HG02642 (cell line): ENCODE measurements around the gene TRMT44.

ENCODE experiments used
- ATAC-seq: cut with Tn5 transposase; IDR thresholded peaks from one replicate; pipeline ENCODE4 v1.9.1; 2021; ENCODE audit warnings: mild to moderate bottlenecking; ENCODE audit not compliant: unreplicated experiment, poor library complexity

The TRMT44 gene

DNA sequence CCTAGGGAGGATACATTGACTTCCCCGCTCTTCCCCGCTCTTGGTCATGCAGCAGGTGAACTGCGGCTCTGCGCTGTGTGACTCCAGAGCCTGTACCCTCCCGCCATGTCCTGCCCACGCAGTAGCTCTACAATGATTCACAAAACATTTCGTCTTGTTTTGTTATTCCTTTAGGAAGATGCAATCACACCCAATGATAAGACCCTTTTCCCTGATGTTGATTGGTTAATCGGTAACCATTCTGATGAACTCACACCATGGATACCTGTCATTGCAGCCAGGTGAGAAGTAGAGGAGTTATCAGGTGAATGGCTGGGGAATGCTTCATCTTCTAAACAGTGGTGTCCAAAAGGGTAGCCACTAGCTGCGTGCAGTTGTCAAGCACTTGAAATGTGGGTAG lies 23.2 kb downstream of the TRMT44 start:
- no peak for ATAC-seq

DNA sequence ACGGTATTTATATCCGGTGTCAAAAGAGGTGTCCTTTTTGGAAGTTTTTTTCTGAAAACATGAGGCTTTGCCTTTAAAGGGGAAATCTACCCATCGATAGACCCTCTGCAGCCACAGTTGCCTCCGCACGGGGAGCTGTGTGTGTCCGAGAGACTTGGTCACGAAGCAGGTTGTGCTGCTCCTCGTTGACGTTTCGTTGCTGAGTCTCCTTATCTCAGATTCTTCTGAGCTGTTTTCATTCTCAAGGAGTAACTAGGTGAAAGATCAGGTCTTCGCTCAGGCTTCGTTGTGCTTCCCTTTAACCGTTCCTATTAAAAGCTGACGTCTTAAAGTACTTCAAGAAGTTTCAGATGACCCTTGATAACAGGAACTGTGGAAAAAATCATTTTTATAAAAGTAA lies 23.8 kb downstream of the TRMT44 start:
- no peak for ATAC-seq

DNA sequence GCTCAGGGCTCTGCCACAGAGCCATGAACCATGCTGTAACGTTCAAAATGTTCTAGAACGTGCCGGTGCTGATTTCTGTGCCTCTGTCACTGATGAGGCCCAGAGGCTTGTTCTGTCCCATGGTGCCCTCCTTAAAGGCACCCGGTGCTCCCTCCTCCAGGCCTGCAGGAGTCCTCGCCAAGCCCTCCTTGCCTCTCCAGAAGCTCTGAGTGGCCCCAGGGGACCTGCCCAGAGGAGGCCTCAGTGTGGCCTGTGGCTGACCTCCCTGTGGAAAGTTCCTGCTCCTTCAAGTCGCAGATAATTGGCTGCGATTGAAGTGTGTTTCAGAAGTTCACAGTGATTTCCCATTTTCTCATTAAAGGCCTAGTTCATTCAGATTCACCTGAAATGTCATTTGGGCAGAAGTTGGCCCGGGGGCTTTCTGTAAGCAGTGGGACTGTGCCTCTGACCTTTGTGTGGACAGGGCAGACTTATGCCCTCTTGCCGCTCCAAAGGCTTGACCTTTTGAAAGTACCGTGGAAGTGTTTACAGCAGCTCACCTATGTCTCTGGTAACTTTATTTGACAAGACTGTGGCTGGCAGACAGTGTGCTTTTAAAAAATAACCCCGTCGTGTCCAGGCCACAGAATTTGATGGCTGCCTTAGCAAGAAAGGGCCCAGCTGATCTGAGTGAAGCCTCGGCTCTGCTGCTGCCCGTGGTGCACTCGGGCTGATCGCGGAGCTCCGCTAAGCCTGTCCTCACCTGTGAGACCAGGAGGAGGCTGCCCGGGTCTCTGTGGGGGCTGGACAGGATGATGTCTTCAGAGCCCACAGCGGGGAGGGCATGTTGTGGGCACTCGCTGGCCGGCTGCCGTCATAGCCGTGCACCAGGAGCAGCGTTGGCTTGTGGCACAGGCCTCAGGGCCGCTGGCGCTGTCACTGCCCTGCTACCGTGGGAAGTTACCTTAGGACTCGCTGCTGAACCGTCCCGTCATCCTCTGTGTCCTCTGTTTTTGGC lies 25.3 kb downstream of the TRMT44 start:
- no peak for ATAC-seq

DNA sequence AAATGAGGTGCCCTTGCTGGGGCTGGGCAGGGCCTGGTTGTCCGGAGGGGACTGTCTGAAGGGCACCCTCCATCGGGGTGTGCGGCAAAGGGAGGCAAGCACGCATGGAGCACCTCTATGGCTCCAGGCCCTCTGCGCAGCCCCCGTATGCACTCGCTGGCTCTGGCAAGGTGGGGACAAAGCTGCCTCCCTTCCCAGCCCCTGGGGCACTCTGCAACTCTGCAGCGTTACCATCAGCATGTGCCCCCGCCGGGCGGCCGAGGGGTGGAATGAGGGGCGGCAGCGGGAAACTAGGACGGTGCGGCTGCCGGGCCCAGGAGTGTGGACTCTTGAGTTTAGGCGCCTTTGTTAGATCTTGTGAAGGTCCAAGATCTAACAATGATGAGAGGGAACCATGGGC lies 26.4 kb downstream of the TRMT44 start:
- ATAC-seq = no peak

DNA sequence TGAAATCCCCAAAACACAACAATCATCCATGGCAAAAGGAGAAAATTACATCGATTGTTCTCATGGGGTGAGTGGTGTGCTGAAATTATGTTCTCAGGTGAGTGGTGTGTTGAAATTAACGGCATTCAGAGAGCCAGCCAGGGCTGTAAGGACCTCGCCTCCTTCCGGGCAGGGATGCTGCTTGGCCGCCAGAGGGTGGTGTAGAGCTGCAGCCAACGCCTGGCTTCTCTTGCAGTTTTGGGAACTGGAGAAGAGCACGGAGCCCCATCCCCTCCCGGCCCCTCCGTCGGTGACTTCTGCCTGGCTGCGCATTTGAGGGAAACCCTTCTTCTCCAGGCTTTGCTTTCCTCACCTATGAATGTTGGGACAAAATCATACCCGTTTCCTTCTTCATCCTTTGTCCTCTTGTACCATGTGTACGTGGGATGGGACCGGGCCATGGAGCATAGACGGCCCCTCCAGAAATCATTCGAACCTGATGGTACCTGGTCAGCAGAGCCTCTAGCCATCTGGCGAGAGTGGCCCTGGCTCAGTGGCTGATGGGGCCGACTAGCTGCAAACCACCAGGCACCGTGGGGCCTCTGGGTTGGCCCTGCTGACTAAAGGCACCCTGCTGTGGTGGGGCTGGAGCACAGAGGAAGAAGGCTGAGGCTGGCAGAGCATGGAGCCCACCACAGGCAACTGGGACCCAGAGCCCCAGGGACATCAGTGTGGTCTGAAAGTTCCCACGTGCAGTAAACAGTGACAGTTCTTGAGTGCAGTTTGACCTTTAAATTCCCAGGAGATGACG lies 28.4 kb downstream of the TRMT44 start:
- peak; percentile 71 for ATAC-seq

DNA sequence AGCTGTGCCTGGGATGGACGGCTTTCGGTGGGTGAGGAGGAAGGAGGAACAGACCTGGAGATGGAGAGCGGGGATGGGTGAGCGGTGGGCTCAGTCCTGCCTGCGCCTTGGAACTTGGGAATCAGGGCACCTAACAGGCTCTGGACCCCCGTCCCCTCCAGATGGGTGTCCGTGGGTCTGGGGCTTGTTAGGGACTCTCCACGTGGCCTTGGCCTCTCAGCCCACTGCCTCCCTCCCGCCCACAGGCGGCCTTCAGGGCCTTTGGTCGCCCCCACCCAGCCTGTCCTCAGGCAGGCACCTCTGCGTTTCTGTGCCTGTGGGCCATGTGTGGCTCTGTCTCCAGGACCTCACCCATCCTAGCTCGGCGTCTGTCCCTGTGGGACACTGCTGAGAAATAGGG lies 29.0 kb downstream of the TRMT44 start:
- no peak for ATAC-seq

DNA sequence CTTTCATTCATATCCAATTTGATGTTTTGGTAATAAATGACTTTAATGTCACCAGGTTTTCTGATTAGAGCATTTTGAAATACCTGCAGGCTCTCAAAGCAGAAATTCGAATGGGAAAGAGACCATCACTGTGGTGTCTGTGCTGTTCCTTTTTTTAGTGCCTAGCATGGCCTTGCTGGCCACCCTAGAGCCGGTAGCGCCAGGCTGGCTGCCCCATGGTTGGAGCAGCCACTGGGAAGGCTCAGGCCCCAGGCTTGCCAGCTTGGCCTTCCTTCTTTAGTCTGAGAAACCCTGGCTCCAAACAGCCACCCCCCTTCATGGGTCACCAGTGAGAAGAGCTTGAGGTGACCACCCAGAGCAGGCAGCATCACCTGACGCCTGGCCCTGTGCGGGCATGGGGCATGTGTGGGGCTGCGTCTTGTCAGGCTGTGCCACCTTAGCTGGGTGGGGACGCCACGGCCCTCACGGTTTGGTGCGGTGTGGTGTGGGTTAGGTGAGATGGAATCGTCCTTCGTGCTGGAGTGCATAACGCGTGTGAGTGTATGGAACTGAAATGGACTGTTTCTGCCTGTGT lies 30.0 kb downstream of the TRMT44 start:
- ATAC-seq = no peak

DNA sequence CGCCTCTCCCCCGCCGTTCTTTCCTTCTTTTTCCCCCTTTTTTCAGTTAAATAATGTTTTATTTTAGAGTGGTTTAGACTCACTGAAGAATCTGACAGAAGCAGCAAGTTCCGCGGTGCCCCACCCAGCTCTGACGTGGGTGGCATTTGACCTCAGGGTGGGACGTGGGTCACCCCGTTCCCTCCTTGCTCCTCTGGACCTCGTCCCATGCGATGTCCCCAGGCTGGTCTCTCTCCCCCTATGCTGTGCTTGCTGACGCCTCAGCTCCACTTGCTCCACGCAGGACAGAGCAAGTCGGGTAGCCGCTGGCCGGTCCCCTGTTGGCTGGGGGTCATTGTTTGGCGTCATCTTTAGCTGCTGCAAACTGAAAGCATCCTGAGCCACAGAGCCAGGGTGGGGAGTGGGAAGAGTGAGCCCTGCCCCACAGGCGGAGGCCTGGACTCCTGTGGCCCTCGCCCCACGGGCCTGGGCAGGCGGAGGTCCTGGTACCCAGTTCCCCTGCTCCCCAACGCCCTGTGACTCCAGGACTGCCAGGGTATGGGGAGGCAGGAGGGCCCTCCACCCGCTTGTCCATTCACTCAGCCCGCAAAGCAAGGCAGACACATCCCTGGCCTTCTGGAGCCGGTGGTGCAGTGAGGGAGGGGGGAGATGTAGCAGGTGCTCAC lies 30.8 kb downstream of the TRMT44 start:
- no peak for ATAC-seq

DNA sequence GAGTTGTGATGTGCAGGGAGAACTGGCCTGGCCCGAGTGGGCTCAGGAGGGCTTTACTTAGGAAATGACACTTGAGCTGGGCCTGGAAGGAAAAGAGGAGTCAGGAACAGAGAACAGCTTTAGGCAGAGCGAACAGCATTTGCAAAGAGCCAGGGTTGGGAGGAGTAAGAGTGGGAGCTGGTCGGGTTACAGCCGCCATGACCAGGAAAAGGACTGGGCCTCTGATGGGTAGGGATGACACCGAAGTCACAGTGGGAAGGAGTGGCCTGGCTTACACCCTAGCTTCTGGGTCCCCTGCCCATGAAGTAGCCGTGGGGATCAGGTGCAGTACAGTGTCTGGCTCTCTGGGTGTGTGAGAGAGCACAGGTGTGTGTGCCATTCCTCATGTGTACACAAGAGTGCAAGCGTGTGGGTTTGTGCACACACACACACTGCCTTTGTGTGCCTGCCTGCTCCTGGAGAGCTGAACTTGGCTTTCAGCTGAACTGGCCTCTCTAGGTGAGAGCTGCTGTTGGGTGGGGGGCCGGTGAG lies 31.6 kb downstream of the TRMT44 start:
- ATAC-seq = no peak

DNA sequence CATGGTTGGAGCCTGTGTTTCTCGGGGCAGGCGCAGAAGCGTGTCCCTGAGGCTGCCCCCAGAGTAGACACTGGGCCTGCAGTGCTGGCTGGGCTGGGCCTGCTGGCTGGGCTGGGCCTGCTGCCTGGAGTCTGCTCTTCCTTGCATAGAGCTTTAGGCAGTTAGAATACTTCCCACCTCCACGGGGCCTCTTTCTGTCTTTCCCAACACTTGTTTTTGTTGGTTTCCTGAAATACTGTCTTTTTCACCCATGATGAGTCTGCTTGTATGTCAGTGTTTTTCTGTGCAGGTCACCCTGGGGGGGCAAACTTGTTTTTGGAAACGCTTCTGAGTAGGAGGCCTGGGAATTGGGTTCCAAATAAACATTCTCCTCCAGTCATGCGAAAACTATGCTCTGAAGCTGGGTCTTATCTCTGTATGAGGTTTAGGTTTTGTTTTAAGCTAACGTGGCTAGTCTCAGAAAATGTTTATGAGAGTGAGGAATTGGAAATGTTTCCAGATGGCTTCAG lies 32.2 kb downstream of the TRMT44 start:
- ATAC-seq = no peak

DNA sequence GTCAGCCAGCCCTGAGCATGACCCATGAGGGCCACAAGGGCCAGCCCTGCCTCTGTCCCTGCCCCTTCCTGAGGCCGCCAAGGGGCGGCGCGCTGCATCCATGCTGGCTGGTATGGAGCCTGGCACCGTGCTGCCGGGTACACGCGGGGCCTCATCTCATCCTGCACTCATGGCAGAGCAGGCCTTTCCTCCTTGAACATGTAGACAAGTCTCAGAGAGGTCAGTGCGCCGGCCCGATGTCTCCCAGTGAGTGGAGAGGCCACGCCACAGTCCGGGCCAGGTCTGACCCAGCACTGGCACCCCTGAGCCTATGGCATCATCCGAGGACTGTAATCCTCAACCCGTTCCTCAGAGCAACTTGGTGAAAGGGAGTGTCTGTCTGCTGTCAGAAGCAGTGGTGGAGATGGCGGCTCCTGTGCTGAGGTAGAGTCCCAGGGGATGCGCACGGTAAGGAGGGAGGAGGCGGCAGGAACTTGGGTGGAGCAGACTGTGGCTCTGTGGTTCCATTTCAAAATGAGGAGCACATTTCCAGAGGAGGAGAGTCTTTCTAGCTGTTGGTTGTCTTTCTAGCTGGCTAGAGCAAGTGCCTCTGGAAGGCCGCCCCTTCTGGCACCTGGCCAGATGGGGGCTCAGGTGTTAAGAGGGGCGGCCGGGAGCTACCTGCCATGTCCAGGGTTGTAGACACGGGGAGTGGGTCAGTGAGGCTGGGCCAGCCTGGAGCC lies 32.8 kb downstream of the TRMT44 start:
- no peak for ATAC-seq

DNA sequence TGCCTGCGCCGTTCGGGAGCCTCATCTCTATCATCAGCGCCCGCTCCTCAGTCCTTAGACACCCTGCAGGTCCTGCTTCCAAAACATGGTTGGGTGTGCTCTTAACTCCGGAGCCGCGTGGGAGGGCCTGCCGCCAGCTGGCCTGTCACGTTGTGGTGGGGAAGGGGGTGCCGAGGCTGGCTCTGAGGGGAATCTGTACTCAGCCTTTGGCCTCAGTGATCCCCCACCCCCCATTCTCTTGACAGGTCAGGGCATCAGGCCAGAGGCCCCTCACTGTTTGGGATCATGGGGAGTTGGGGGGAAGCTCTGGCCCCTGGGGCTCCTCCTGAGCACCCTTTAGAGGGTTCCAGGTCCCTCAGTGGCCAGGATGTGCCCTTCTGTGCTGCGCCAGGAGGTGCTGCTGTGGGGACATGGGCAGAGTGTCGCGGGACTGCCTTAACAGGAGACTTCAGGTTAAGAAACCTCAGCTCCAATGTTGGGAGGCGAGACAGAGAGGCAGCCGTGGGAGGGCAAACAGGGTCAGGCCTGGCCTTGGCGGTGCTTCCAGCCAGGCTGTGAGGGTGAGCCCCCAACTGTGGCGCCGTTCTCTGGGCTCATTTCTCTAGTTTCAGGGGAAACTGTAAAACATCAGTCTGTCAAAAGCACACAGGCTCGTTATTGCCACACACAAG lies 33.5 kb downstream of the TRMT44 start:
- no peak for ATAC-seq

DNA sequence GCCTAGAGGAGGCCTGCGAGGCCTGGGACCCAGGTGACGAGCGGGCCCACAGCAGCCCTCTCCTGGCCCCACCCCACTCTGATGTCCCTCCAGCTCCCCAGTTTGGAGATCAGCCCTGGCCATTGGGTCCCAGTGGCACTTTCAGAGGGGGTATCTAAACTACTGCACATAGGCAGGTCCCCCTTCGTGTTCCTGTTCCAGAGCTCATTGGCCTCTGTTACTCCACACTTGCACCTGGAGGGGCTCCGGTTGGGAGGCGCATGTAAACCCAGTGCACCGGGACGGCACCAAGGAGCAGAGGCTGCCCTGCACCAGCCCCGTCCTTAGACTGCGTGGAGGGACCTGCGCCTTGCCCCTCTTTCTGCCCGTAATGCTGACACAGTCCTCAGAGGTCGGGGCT lies 34.3 kb downstream of the TRMT44 start:
- ATAC-seq = no peak

DNA sequence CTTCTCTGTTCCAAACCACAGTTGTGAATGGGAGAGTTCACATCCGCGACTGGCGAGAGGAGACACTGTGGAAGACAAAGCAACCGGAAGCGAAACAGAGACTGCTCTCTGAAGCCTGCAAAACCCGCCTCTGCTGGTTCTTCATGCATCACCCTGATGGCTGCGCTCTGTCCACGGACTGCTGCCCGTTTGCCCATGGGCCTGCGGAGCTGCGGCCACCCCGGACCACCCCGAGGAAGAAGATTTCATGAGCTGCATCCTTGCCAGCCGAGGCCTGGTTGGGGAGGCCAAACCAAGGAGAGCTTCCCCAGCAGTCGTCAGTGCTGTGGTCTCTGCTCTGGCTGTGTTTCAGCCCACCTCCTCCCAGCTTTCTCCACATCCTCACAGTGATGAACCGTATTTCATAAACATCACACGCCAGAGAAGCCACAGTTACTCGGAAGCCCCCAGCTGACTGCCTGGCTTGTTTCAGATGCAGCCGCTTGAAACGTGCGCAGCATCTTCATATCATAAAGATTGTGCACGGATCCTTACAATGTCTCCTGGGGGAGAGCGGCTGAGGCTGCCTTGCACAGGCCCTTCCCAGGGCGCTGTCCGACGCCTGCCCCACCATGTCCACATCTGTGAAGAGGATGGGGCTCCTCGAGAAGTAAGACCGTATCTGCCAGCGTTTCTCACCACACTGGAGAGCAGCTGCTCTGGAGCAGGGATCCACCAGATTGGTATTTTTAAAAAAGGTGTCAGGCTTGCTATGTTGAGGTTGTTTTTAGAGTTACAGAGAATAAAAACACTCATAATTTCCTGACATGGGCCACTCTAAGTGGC lies 35.4 kb downstream of the TRMT44 start:
- no peak for ATAC-seq

DNA sequence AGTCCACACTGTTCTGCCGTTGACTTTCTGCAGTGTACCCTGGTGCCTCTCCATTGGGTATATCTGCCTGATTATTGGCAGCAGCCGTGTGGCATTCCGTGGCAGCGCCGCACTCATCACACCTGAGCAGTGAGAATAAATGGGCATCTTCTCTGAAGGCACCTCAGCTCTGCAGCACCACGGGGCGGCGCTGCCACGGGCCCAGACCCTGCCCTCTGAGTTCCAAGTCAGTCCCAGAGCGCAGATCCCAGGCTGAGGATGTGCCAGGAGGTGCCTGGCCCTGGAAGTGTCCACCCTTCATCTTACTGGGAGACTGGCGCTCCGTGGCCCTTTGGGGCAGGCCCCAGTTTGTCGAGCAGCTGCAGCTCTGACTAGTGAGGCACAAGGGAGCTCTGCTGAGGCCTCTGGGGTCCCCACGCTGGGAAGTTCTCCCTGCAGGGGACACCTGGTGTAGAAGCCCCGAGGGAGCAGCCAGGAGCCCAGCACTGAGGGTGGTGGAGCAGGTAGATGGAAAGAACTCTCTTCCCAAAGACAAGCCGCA lies 36.6 kb downstream of the TRMT44 start:
- no peak for ATAC-seq

DNA sequence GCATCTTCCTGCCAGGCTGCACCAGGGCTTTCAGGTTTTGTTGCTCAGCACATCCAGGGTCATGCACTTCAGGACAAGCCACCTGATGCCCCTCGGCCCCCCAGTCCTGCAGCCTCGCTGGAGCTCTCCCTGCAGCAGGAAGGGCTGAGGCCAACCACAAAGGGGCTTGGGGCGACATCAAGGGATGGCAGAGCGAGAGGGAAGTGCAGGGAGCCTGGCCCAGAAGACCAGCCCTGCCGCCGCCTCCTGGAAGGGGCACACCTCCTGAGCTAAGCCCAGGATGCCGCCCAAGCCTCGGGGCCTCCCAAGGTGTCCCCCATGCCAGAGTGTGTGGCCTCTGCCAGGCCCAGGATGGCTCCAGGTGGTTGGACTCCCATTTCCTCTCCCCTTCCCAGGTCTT lies 37.1 kb downstream of the TRMT44 start:
- no peak for ATAC-seq

DNA sequence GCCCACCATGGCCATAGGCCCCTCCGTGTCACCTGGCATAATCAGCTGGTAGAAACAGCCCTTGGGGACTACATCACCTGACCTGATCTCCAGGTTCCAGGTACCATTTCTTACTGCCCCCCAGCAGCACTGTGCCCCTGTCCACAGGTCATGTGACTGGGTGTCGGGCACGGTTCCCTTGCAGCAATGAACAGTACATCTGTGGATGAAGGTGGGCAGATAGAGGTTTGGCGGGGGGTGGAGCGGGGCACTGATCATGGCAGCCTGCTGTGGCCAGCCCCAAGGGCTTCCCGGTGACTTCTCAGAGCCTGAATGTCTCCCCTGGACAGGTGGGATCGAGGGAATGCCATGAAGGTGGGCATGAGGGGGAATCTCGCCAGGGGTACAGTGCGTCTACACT lies 37.8 kb downstream of the TRMT44 start:
- ATAC-seq = no peak
